ENCODE measurements around the gene SYP. TPM values are rescaled to one million over a fixed set of nuclear protein-coding genes. Genes with fewer than 3 reads are reported as not detected.

Gene SYP
- 2.3 TPM for total RNA-seq

GRCh38 chrX:49199906-49200771 lies at the start of gene SYP:
Gene SYP (minus strand): TSS chrX:49200193. CDS start chrX:49200186, 7 bp downstream.

DNA sequence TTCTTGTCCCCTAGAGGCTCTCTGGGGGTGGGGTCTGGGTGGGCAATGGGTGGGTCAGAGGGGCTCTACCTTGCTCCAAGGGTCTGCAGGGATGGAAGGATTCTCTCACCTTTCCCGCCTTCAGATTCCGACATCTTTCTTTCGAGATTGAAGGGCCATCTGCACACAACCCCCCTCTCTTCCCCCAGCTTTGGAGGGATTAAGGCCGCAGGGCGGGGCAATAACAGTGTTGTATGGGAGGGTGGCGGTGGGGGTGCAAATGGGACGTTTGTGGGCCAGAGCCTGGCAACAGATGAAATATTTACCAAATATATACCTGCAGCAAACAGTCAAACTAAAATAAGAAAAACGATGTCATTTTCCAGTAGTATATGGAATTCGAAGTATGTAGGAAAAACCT lies 33.2 kb upstream of the SYP start, which contains the start of gene CACNA1F:
Gene CACNA1F (minus strand): TSS at position 165 of the 400 bp plus-strand sequence. CDS start 31 bp downstream, at position 134.

DNA sequence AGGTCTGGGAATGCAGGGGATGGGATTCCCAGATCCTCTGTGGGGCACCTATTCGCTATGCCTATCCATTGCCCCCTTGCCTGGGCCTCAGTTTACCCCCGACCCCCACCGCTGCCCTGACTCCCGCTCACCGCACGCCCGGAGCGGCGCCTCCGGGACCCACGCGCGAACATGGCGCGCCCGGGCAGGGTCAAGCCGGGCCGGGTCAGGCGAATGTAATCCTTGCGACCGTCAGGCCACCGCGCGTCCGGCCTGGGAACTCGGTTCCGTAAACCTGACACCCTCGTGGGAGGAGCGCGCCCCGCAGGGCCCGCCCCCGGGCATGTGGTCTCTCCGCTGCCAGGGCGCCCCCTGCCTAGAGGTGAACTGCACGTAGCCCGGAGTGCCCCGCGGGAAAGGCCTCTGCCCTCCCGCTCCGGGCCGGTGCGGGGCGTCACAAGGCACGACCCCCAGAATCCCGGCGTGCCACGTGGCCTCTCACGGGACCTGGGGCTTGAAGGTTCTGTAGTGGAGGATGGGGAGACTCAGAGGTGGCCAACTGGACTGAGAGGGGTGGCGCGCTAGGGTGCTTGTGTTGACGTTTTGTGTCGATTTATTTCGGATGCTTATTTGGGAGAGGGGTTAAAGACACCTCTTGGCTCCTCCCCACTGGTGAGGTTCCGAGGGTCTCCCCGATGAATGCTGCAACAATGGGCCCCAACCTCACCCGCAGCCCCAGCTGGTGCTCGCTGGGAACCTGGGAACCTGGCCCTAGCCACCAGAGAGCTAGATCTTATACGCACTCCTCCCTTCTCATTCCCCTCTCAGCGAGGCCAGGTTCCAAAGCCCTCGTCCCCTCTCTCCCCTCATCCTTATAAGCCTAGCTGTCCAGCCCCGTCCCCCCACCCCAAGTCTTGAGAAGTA lies 13.6 kb downstream of the SYP start, which contains the start of gene PRICKLE3:
Gene PRICKLE3 (minus strand): TSS at position 249 of the 903 bp plus-strand sequence. CDS start 76 bp downstream, at position 173.

DNA sequence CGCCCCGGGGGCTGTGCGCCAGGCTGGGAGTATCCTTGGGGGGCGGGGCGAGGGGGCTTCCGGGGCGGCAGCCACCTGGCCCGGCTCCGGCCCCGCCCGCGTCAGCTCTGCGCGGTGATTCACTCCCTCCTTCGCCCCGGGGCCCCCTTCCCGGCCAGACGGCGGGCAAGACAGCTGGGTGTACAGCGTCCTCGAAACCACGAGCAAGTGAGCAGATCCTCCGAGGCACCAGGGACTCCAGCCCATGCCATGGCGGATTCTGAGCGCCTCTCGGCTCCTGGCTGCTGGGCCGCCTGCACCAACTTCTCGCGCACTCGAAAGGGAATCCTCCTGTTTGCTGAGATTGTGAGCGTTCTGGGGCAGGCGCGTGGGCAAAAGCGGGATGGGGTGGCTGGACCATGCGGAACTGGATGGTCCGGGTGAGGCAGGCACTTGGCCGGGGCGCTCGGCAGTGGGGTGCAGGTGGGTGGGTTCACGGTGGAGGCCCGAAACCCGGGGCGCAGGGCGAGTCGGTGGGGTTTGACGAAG lies 28.2 kb downstream of the SYP start, which contains the start of gene PLP2:
Gene PLP2 (plus strand): TSS at position 147 of the 528 bp plus-strand sequence. CDS start 103 bp downstream, at position 250.

DNA sequence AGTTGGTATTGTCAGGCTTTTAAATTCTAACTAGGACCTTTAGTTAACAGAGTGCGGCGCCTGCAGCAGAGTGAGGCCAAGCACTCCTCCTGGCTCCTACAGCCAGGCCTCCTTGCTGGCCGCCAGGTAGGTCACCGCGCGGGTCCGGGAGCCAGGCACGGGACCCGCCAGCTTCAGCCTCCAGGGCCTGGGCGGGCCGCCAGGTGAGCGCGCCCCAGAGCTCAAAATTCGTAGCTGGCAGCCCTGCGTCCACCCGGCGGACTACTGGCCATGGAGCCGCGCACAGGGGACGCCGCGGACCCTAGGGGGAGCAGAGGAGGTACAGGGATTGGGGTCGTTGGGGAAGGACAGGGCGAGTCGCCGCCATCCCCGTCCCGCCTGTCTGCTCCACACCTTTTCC lies 37.4 kb downstream of the SYP start, which contains the start of gene MAGIX:
Gene MAGIX (plus strand): TSS at position 139 of the 400 bp plus-strand sequence. CDS start 132 bp downstream, at position 271.

Small RNAs within 50 kb of the gene (small RNA-seq; reads per million reads assigned to genes)
- gene RN7SL262P (ENCODE audit: low replicate concordance): not detected

Other genes with a start within 250 kb of the SYP start
- 34.3 TPM for gene OTUD5, start 242.6 kb downstream of the SYP start, total RNA-seq
- 2.7 TPM for gene KCND1, start 228.3 kb downstream of the SYP start, total RNA-seq
- gene GRIPAP1, start 197.9 kb downstream of the SYP start, total RNA-seq: 28.4 TPM
- 27.9 TPM for gene TFE3, start 156.8 kb downstream of the SYP start, total RNA-seq
- 6.4 TPM for gene CCDC120, start 141.2 kb downstream of the SYP start, total RNA-seq
- 8.1 TPM for gene PRAF2, start 126.2 kb downstream of the SYP start, total RNA-seq
- 44.8 TPM for gene WDR45, start 120.3 kb downstream of the SYP start, total RNA-seq
- gene GPKOW, start 76.5 kb downstream of the SYP start, total RNA-seq: 24.2 TPM
- 9.5 TPM for gene MAGIX, start 37.4 kb downstream of the SYP start, total RNA-seq
- gene PLP2, start 28.3 kb downstream of the SYP start, total RNA-seq: 24.3 TPM
- 8.0 TPM for gene PRICKLE3, start 13.8 kb downstream of the SYP start, total RNA-seq
- gene CACNA1F, start 33.1 kb upstream of the SYP start, total RNA-seq: 0.41 TPM
- 21.0 TPM for gene CCDC22, start 35.3 kb upstream of the SYP start, total RNA-seq
- 0.23 TPM for gene FOXP3, start 64.5 kb upstream of the SYP start, total RNA-seq
- gene PPP1R3F, start 69.6 kb upstream of the SYP start, total RNA-seq: 8.3 TPM
- gene GAGE10, start 103.5 kb upstream of the SYP start, total RNA-seq: not detected
- not detected for gene GAGE12J, start 121.8 kb upstream of the SYP start, total RNA-seq
- gene GAGE13, start 131.4 kb upstream of the SYP start, total RNA-seq: not detected